ENCODE data around the gene ELMO1.
A peak's percentile ranks its signal among the peaks of the same experiment; 100 is the strongest.

The ELMO1 gene, protein sequence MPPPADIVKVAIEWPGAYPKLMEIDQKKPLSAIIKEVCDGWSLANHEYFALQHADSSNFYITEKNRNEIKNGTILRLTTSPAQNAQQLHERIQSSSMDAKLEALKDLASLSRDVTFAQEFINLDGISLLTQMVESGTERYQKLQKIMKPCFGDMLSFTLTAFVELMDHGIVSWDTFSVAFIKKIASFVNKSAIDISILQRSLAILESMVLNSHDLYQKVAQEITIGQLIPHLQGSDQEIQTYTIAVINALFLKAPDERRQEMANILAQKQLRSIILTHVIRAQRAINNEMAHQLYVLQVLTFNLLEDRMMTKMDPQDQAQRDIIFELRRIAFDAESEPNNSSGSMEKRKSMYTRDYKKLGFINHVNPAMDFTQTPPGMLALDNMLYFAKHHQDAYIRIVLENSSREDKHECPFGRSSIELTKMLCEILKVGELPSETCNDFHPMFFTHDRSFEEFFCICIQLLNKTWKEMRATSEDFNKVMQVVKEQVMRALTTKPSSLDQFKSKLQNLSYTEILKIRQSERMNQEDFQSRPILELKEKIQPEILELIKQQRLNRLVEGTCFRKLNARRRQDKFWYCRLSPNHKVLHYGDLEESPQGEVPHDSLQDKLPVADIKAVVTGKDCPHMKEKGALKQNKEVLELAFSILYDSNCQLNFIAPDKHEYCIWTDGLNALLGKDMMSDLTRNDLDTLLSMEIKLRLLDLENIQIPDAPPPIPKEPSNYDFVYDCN

DNA sequence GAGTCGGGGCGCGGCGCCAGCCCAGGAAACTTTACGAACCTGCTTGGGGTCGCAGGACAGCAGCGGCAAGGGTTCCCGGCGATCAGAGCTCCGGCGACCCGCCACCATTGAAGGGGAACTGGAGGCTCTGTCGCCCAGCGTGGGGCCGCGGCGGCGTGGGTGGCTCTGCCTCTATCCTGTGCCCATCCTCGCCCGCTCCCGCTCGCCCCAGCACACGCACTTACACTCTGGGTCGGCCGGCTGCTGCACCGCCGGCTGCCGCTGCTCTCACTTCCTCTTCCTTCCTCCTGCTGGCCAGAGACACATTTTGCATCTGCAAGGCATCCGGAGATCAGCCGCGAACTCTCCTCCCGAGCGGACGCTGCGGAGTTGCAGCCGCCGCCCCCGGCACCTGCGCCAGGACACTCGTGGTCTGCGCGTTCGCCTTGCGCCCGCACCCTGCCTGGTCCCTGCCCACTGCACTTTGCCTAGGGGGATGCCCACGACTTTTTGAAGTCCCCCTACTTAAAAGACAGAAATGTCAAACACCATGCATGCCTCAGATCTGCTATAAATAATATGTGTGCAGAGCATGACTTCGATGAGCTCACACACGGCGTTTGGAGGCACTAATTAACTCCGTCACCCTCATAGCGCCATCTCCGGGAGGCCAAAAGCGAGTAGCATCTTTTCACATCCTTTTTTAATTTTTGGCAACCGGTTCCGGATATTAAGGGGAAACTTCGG lies at the start of gene ELMO1:
ELMO1 (minus strand) TSS at position 229 of the 726 bp plus-strand sequence. CDS start 106,174 bp downstream, outside the sequence.
- DNase-seq: peak; percentile 85

DNA sequence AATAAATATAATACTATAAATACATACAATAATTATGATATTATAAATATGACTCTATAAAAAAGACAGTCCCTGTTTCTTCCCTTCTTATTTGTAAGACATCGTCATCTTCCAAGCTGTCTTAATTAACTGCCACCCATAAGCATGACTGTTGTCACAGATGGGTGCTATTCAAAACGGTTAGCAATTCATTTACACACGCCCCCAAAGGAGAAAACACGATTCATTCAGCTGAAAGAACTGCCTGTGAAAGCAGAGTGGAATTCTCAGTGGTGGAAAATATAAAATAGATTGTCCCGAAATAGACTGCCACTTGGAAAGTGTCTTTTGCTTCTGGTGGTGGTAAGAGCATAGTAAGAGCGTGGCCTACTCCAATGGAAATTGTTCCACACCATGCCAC lies 48.9 kb upstream of the ELMO1 start:
- no peak for DNase-seq

DNA sequence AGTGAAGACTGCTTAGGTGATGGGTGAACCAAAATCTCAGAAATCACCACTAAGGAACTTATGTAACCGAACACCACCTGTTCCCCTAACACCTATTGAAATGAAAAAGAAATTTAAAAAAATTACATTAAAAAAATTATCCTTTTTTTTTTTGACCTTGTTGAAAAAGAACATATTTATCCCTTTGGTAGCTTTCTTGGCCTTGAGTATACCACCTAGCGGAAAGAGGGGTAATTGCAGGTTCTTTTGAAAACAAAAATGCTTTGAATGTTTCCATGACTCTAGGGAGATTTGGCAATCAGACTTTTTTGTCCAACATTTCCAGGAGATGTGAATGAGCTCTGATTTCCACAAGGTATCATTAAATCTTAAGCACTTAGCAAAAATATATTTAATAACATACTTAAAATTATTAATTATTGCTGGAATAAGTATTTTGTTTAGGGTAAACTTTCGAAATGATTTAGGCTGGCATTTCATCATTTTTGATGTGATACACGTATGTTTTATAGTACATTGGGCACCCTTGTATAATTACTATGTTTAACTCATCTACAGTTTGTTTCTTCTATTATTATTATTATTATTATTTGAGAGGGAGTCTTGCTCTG lies 47.0 kb upstream of the ELMO1 start:
- no peak for DNase-seq

DNA sequence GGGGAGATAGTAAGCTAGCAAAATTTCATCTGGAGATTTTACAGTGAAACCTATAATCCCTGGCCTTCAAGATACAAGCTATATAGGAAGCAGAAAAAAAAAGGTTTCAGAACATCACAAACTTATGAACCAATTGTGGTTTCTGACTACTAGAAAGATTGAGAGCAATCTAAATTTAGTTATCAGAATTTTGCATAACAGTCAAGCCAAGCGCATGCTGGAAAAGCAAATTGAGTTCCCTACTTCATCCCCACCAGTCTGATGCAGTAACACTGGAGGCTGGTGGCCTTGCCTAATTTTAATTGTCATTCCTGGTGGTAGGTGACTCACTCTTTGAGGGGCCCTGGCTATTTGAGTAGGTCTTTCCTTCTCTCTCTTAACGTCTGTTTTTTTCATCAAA lies 46.3 kb upstream of the ELMO1 start:
- no peak for DNase-seq

DNA sequence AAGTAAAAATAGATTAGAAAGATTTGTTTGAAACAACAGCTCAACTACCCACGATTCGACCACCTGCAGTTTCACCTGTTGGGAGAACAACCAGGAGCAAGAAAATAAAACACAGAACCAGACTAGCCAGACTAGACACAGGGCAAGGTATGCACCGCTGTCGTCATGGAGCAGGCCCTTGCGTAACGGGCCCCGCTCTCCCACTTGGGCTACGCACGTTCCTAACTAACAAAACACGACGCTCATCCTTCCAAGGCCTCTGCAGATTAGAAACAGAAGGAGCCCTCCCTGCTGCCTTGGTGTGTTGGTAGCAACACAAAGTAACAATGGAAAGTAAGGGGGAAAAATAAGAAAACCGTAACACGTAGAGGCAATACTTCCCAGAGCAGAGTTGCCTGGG lies 45.1 kb upstream of the ELMO1 start:
- DNase-seq: no peak

DNA sequence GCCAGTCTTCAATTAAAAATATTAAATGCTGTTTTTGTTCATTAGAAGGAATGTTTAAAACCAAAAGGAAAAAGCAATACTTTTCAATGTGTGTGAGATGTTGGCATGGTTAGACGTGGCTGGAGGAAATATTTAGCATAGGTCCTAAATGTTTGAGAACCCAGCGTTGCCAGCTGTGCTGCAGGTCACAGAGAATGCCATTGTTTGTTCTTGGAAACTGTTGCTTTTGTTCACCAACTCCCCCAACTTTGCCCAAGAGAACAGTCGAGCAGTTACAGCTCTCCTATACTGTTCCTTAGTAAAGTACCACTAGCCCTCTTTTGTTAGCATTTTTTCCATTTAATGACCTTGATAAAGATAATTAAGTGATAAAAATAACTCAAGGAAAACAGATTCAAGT lies 44.5 kb upstream of the ELMO1 start:
- DNase-seq: no peak

DNA sequence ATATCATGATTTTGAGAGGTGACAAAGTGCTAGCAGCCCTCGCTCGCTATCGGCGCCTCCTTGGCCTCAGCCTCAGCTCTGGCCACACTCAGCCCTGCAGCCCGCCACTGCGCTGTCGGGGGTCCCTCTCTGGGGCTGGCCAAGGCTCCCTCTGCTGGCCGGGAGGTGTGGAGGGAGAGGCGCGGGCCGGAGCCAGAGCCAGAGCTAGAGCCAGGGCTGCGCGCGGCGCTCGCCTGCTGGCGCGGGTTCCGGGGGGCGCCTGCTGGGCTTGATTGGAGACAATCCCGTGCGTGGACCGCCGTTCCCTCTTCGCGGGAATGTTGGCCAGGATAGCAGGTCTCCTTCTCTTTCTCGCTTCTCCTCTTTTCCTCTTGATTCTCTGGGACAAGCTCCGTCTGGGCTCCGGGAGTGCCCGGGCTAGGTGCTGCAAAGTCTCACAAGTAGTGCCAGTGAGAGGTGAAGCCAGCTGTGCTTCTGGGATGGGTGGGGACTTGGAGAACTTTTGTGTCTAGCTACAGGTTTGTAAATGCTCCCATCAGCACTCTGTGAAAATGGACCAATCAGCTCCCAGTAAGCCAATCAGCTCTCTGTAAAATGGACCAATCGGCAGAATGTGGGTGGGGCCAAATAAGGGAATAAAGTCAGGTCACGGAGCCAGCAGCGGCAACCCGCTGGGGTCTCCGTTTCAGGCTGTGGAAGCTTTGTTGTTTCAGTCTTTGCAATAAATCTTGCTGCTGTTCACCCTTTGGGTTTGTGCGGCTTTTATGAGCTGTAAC lies 43.4 kb upstream of the ELMO1 start:
- DNase-seq: no peak

DNA sequence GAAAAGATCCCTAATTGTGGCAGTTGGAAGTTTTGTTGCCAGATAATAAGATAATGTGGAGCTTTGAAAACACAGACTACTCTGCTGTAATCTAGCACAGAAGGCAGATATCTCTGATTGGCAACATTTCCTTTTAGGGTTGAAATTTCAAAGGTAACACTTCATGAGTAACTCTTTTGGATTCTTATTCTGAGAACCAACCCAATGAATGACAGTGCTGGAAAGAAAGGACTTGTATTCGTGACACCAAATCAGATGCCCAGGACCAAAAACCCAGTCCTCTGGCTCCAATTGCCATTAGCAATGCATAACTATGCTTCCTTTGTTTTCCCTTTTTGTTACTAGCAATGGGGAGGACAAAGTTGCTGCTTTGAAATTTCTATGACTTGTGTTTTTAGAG lies 41.0 kb upstream of the ELMO1 start:
- DNase-seq: no peak

DNA sequence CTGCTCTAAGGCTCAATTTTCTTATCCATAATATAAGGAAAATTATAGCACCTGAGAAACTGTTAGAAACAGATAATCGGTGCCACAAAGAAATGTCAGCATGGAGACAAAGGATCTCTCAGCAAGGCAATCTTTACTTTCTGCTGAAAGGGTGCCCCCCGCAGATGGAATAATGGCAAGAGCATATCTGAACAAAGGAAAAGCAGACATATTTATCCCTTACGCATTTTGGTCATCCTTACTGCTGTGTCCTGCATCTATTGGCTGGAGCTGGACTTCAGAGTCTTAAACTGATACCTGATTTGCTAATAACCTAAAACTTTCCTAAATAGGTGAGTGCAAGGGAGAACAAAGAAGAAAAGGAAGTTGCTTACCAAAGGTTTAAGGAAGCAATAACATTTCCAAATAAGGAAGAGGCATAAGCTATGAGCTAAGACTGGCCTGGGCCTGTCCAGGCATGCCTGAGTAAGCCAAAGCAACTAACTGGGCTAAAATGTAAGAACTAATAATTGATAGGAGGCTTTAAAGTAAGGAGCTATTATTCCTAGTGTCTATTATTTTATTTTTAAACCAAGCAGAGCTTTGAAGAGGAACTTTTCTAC lies 39.6 kb upstream of the ELMO1 start:
- no peak for DNase-seq

DNA sequence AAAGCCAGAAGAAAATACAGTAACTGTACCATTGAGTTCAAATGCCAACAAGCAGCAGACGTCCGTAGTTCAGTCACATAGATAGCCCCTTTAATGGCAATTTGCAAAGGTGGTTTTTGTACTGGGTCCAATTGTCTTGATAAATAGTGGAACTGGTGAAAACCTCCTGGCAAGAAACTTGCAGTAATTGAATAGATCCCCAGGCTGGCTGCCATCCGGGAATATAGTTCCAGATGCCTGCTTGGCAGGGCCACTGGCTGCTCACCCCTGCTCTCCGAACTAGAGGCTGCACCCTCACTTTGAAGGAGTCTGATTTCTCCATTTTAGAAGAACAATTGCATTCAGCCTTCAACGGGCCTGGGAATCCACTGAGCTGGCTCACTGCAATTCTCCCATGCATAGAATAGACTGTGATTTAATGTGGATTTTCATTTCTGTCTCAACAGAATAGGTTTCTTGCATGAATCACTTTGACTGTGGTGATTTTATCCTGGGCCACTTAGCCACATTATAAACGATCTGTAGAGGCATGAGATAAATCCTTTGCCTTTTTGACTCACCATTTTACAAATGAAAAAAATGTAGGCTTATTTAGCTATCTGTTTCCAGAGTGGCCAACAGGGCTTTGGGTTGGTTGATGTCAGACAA lies 35.9 kb upstream of the ELMO1 start:
- no peak for DNase-seq

DNA sequence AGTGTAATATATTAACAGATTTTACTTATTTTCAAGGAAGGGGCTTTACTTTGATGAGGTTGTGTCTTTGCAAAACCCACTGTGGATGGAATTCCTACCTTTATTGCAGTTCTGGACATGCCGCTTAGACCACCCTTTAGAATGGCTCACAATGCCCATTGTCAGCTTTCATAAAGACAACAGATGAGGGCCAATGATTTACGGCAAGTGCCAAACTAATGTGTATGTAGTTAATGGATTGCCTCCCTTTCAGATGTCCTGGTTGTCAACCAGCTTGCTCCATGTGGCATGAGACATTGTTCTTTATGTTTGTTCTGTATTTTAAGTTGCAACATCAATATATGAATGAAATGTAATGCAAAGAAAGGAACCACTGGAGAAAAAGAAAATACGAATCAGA lies 35.0 kb upstream of the ELMO1 start:
- DNase-seq: no peak

DNA sequence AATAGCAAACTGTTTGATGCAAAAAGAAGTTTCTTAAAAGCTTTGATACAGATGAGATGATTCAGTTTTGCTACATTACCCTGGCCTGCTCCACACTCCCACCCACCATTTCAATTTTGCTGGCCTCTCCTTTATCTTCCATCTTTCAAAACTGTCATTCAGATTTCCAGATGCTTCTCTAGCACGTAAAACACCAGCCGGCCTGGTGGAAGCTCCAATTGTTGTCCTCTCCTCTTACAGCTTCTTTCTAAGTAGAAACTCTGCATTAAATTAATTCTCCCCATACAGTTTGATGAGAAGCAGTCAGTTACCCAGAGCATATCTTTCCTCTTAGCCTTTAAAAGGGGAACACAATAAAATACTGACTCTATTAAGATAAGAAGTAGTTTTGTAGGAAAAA lies 34.3 kb upstream of the ELMO1 start:
- DNase-seq: no peak

DNA sequence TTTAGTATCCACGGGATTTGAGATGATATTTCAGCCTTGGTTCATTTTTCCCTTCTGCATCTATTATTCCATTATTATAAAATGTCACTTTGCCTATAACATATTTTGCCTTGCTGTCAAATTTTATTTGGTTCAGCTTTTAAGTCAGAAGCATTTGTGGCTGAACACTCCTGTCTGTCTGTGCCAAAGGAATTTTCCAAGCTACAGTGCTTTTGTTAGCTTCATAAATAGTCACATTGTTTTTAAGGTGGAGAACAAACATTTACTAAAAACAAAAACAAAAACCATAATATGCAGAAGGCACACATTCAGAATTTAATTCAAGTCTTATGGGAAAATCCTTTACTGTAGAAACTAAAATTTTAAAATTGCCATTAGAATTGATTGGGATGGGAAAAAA lies 33.8 kb upstream of the ELMO1 start:
- DNase-seq: no peak

DNA sequence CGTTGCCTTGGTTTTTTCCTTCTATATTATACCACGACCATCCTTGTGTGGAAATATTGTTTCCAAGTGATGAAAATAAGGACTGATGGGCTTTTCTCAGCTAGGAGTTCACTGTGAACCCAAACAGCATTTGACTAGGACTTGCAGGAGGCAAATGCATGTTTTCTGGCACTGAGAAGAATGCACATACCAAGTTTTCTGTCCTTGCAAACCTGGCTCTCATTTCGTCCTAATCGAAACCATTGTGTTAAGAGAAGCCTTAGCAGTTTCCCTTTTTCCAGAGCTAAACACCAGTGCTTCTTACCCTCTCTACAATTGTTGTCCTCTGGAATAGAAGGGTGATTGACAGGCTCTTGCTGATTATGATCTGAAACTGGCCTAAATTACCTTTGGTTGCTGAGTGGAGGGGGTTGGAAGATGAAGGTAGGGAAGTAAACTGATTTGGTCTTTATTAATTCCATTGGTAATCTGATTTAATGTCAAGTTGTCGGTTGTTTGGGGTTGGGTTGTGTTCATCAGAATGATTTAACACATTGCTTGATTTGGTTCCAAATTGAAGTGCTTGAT lies 33.1 kb upstream of the ELMO1 start:
- DNase-seq: no peak

DNA sequence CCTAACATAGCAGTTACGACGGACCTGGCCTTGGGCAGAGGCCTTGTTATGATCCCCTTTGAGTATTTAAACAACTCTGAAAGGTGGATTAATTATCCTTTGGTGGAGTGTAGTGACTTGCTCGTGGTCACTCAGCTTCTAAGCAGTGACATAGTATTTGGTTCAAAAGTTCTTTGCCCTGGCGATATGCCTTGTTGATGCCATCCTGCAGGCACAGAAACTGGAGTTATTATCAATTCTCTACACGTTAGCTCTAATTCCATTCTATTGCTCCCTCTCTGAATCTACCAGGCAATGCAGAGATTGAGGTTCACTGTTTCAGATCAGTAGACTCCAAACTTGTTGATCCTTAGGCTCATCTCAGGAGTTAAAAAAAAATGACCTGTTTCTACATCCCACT lies 32.5 kb upstream of the ELMO1 start:
- DNase-seq: no peak

DNA sequence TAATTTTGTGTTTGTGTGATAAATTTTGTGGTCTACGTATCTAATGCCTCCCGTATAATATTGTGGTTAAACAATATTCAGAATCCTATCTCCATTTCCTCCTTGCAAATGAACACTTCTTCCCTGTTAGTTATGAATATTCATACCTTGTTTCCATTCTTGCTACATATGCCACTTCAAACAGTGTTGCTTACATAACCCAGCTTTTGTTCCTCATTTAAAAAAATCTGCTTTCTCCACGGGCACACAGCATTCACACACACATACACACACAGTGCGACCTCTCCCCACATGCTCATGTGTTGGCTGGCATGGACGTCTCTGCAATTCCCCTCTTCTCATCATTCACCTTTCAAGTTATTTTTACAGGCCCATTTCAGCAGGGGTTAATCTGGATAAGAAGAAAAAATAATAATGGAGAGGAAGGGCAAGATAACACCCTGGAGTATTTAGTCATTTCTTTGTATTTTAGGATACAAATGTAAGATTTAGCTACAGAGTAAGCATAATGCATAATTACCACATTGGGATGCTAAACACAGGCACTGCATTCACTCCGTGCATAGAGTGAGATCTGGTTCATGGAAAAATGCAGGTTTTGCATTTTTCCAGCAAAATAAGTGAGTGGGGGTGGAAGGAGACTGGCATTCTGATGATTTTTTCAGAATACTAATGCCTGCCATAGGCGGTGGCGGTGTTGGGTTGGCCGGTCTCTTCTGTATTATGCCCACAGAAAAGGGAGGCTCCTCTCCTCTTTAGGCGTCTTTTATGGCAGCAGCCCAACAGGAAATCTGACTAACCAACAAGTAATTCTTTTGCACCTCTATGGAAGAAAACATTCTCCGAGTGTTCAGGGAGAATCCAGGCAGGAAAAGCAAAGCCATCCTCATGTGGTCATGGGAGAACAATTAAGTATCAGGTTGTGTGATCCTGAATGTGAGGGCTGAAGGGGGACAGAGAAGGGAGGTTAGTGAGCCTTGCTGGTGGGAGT lies 31.7 kb upstream of the ELMO1 start:
- DNase-seq: no peak

DNA sequence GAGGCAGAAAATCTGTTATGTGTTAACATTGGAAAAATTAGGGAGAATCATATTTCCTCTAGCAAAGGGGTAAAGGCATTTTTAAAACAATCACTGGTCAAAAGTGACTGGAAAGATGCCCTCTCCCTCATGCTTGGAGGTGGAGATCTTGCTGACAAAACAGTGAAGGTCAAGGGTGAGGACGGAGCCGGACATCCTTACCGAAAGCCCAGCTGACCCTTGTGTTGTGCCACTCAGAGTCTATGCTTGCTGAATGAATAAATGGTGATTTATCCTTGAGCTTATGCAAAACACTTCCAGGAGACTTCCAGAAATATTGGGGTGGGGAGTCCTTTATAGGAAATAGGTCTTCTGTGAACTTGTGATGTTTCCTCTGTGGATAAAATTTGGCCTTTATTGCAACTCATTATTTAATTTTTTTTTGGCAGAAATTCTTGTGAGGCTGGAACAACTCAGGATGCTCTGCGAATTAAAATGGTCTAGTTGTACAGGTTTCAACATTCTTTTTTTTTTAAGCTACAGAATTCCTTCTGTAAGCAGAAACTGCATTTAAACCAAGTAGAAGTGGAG lies 28.3 kb upstream of the ELMO1 start:
- no peak for DNase-seq

DNA sequence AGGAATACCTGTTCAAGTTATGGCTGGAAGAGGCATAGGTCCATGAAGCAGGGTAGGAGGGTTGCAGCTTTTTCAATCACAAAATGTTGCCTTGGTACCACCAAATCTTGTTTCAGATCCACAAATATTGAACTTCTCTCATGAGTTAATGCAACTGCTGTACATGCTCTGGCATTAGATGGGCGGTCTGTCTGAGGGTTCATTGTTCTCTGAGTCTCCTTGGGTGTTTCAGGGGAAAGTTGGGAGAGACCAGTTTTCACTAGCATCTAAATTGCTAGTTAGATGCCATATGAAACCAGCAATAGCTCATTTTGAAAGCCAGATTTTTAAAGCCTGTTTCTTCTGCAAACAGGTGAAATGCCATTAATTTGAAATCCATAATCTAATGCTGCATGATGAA lies 27.8 kb upstream of the ELMO1 start:
- no peak for DNase-seq

DNA sequence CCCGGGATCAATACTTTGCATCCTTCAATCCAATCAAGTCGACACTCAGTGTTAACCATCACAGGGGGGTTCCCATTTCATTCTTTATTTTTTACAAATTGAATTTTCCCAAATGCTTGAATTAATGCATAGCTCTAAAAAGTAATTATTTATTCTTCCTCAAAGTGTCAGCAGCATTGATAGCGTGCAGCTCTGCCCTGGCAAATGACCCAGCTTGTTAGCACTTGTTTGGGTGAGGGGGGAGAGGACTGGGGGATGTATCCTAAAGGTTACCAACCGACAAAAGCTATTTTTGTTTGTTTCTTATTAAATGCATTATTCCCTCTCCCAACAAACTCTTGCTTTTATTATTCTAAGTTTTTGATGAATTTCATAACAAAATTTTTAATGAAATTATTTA lies 27.0 kb upstream of the ELMO1 start:
- no peak for DNase-seq

DNA sequence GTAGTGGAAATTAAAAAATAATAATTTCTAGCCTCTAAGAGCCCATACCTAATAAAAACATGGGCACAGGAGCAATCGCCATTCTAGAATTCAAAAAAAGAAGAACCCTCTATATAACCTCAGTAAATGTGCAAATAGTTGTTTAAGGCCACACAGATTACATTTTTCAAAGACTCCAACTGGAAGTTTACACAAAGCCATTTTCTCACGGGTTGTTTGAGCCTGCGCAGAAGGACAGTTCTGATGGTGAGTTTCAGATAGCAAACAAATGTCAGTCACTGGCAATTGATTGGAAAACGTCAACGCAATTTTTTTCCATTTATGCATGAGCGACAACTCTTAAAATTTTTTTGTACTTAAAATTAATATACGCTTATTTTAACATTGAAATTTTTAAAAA lies 23.0 kb upstream of the ELMO1 start:
- DNase-seq: no peak
